ENCODE data around the gene ZNF641. TPM values are rescaled to one million over a fixed set of nuclear protein-coding genes. Genes with fewer than 3 reads are reported as not detected.

ZNF641 gene
- 4.8 and 7.6 TPM in 2 replicates for polyA plus RNA-seq

GRCh38 chr12:48350249-48351021, at the start of gene ZNF641:
TSS of gene ZNF641 (minus strand) at chr12:48350919. CDS start at chr12:48348090, 2,829 bp downstream.

Other genes starting within 250 kb of the ZNF641 start
- gene SENP1, start 244.8 kb downstream of the ZNF641 start, polyA plus RNA-seq = 1.3 and 1.5 TPM in 2 replicates
- gene PFKM, start 231.6 kb downstream of the ZNF641 start, polyA plus RNA-seq = 147 and 158 TPM in 2 replicates
- 34.2 and 50.2 TPM in 2 replicates for gene ASB8, start 193.4 kb downstream of the ZNF641 start, polyA plus RNA-seq
- gene CCDC184, start 167.3 kb downstream of the ZNF641 start, polyA plus RNA-seq = 41.6 and 68.9 TPM in 2 replicates
- gene OR10AD1, start 147.6 kb downstream of the ZNF641 start, polyA plus RNA-seq = not detected in 2 replicates
- gene ANP32D, start 121.6 kb upstream of the ZNF641 start, polyA plus RNA-seq = not detected in 2 replicates
- gene C12orf54, start 131.6 kb upstream of the ZNF641 start, polyA plus RNA-seq = not detected in 2 replicates
- not detected in 2 replicates for gene OR8S1, start 174.7 kb upstream of the ZNF641 start, polyA plus RNA-seq
- not detected in 2 replicates for gene LALBA, start 219.1 kb upstream of the ZNF641 start, polyA plus RNA-seq

All from Purkinje cell (primary cell).